ENCODE results near the gene HEPN1. TPM values are rescaled to one million over a fixed set of nuclear protein-coding genes. Genes with fewer than 3 reads are reported as not detected.

The HEPN1 gene
- polyA plus RNA-seq, 1 donor from 2014 or later, result not detected

DNA sequence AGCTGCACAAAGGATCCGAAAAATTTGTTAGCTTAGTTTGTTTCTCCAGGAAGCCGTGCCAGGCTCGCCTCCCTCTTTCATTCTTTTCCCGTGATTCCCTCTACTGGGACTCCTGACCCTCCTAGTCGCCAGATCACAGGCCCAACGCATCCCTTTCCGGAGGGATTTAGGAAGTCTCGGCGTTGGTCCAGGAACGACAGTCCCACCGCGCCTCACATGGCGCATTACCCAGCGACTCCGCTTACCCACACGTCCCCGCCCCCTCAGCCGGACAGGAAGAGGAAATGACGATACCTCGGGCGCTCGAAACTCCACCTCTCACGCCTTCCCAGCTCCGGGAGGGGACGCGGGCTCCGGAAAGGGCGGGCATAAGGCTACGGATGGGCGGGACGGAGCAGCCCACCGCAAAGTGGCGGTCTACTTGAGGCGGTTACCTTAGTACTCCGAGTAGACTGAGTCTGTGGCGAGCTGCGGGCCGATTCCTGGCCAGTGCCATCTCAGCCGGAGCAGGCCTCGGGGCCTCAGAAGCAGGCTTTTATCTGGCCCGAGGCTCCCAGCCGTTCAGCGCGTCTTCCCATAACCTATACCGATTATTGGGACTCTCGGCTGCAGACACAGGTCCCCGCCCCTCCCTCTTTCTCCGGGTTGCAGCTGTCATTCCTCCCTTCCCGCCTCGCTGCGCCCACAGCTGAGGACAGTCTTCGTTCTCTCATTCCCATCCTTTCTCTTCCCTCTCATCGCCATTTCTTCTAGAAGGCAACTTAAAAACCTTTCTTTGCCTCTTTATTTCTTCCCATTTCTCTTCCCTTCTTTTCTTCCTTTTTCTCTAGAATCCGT lies 34.9 kb downstream of the HEPN1 start, which contains the start of gene CCDC15:
Gene CCDC15, plus strand, starts transcription at position 450 of the 837 bp plus-strand sequence. CDS start 531 bp downstream, outside the sequence.
- TF ChIP-seq POLR2AphosphoS5 (IDR thresholded peaks at IDR 0.05) (peak; percentile 97), REST (IDR thresholded peaks at IDR 0.05; ENCODE audit: borderline replicate concordance) (peak; percentile 59), EZH2 (IDR thresholded peaks at IDR 0.05; ENCODE audit: borderline replicate concordance, insufficient read depth, low read length, poor library complexity, severe bottlenecking) (no peak), RAD21 (conservative IDR thresholded peaks at IDR 0.05) (peak; percentile 41), CTCF (IDR thresholded peaks at IDR 0.05; ENCODE audit: poor library complexity, severe bottlenecking) (no peak), TAF1 (IDR thresholded peaks at IDR 0.05; ENCODE audit: low read depth) (no peak), EP300 (conservative IDR thresholded peaks at IDR 0.05; ENCODE audit: poor library complexity, severe bottlenecking) (peak; percentile 45), MXI1 (conservative IDR thresholded peaks at IDR 0.05; ENCODE audit: poor library complexity, severe bottlenecking) (peak; percentile 93), SMC3 (conservative IDR thresholded peaks at IDR 0.05; ENCODE audit: poor library complexity) (peak; percentile 25)
- H3K79me2 ChIP-seq (replicated peaks; ENCODE audit: insufficient read depth, low read length), result peaks cover 3% of the 10 kb centered on the region
- H3K27me3 ChIP-seq (ENCODE audit: insufficient read depth, low read depth, low read length), result no peaks in the 10 kb centered on the region
- H2AFZ ChIP-seq (ENCODE audit: low read depth, low read length), result peak within 1 kb of the TSS; percentile 98
- H3K9me2 ChIP-seq (ENCODE audit: insufficient read depth, low read length), result no peaks in the 10 kb centered on the region
- no peaks in the 10 kb centered on the region for H3K36me3 ChIP-seq (ENCODE audit: insufficient read depth, low read length)
- peak within 1 kb of the TSS; percentile 100 for H3K4me2 ChIP-seq (ENCODE audit: low read length)
- H3K9me3 ChIP-seq (ENCODE audit: low read length), result no peaks in the 10 kb centered on the region
- H4K20me1 ChIP-seq (ENCODE audit: insufficient read depth), result no peaks in the 10 kb centered on the region
- peak within 1 kb of the TSS; percentile 85 for H3K9ac ChIP-seq (ENCODE audit: low read length)
- H3F3A ChIP-seq (ENCODE audit: insufficient read depth, low read length, poor library complexity, severe bottlenecking), result no peaks in the 10 kb centered on the region
- peak within 1 kb of the TSS; percentile 77 for H3K27ac ChIP-seq (ENCODE audit: low read length)
- peak within 1 kb of the TSS; percentile 78 for H3K4me3 ChIP-seq (ENCODE audit: low read length)

- H3K4me3 ChIP-seq (ENCODE audit: low read length), result peak overlapping the region; percentile 78
- H3K27me3 ChIP-seq (ENCODE audit: insufficient read depth, low read depth, low read length), result no peaks in the 10 kb centered on the region
- H3K9ac ChIP-seq (ENCODE audit: low read length), result peak overlapping the region; percentile 85
- no peaks in the 10 kb centered on the region for H4K20me1 ChIP-seq (ENCODE audit: insufficient read depth)
- peak overlapping the region; percentile 100 for H3K4me2 ChIP-seq (ENCODE audit: low read length)
- H3K79me2 ChIP-seq (replicated peaks; ENCODE audit: insufficient read depth, low read length), result peaks cover 3% of the 10 kb centered on the region
- no peaks in the 10 kb centered on the region for H3F3A ChIP-seq (ENCODE audit: insufficient read depth, low read length, poor library complexity, severe bottlenecking)
- peak overlapping the region; percentile 85 for H2AFZ ChIP-seq (ENCODE audit: low read depth, low read length)
- peak overlapping the region; percentile 77 for H3K27ac ChIP-seq (ENCODE audit: low read length)
- no peaks in the 10 kb centered on the region for H3K36me3 ChIP-seq (ENCODE audit: insufficient read depth, low read length)
- TF ChIP-seq POLR2AphosphoS5 (IDR thresholded peaks at IDR 0.05) (no peak), RAD21 (conservative IDR thresholded peaks at IDR 0.05) (no peak), TAF1 (IDR thresholded peaks at IDR 0.05; ENCODE audit: low read depth) (no peak), EP300 (conservative IDR thresholded peaks at IDR 0.05; ENCODE audit: poor library complexity, severe bottlenecking) (no peak), MXI1 (conservative IDR thresholded peaks at IDR 0.05; ENCODE audit: poor library complexity, severe bottlenecking) (no peak), EZH2 (IDR thresholded peaks at IDR 0.05; ENCODE audit: borderline replicate concordance, insufficient read depth, low read length, poor library complexity, severe bottlenecking) (no peak), REST (IDR thresholded peaks at IDR 0.05; ENCODE audit: borderline replicate concordance) (no peak), SMC3 (conservative IDR thresholded peaks at IDR 0.05; ENCODE audit: poor library complexity) (no peak), CTCF (IDR thresholded peaks at IDR 0.05; ENCODE audit: poor library complexity, severe bottlenecking) (no peak)
- H3K9me2 ChIP-seq (ENCODE audit: insufficient read depth, low read length), result no peaks in the 10 kb centered on the region
- no peaks in the 10 kb centered on the region for H3K9me3 ChIP-seq (ENCODE audit: low read length)
Observed at GRCh38 chr11:124954590-124954955, 35.5 kb downstream of the HEPN1 start.
